H9 (cell line): ENCODE results near the gene MUTYH. TPM values are rescaled to one million over a fixed set of nuclear protein-coding genes. Genes with fewer than 3 reads are reported as not detected.

Source experiments
- DNase-seq: peaks from one replicate; pipeline ENCODE4 v3.0.0-alpha.2; 2017
- H2AFZ ChIP-seq: one replicate; pipeline ENCODE4 v1.6.1; 2013; ENCODE audit warnings: mild to moderate bottlenecking, low read length, control low read depth, moderate library complexity
- H2AK5ac ChIP-seq: 2 replicates; pipeline ENCODE4 v1.6.1; 2013; ENCODE audit warnings: low read length, control low read depth, mixed read lengths; ENCODE audit not compliant: insufficient read length
- H2BK120ac ChIP-seq: one replicate; pipeline ENCODE4 v1.6.1; 2013; ENCODE audit warnings: low read depth, mild to moderate bottlenecking, low read length, control low read depth, inconsistent platforms; ENCODE audit not compliant: poor library complexity, severe bottlenecking
- H2BK12ac ChIP-seq: 2 replicates; pipeline ENCODE4 v1.6.1; 2013; ENCODE audit warnings: low read length, control low read depth, mixed read lengths, low read depth; ENCODE audit not compliant: insufficient read length
- H2BK15ac ChIP-seq: 2 replicates; pipeline ENCODE4 v1.6.1; 2013; ENCODE audit warnings: low read depth, low read length, control low read depth
- H2BK20ac ChIP-seq: one replicate; pipeline ENCODE4 v1.6.1; 2013; ENCODE audit warnings: low read depth, mild to moderate bottlenecking, low read length, control low read depth, inconsistent platforms; ENCODE audit not compliant: poor library complexity, severe bottlenecking
- H2BK5ac ChIP-seq: 2 replicates; pipeline ENCODE4 v1.6.1; 2013; ENCODE audit warnings: low read length, control low read depth, mixed read lengths; ENCODE audit not compliant: insufficient read length
- H3K14ac ChIP-seq: 2 replicates; pipeline ENCODE4 v1.6.1; 2013; ENCODE audit warnings: low read length, control low read depth; ENCODE audit not compliant: insufficient read depth
- H3K18ac ChIP-seq: 2 replicates; pipeline ENCODE4 v1.6.1; 2013; ENCODE audit warnings: low read depth, mild to moderate bottlenecking, mixed read lengths, low read length, control low read depth; ENCODE audit not compliant: insufficient read length
- H3K23ac ChIP-seq: 2 replicates; pipeline ENCODE4 v1.6.1; 2013; ENCODE audit warnings: low read length, control low read depth, mixed read lengths, low read depth; ENCODE audit not compliant: insufficient read length
- H3K23me2 ChIP-seq: 2 replicates; pipeline ENCODE4 v1.6.1; 2013; ENCODE audit warnings: low read depth, mild to moderate bottlenecking, mixed read lengths, low read length, control low read depth; ENCODE audit not compliant: insufficient read length, poor library complexity, severe bottlenecking
- H3K27ac ChIP-seq: 2 replicates; pipeline ENCODE4 v1.5.1; 2013; ENCODE audit warnings: low read length, control low read depth, mixed read lengths, low read depth; ENCODE audit not compliant: insufficient read length
- H3K27me3 ChIP-seq: 2 replicates; pipeline ENCODE4 v1.6.1; 2013; ENCODE audit warnings: low read length, control low read depth, inconsistent platforms; ENCODE audit not compliant: insufficient read depth
- H3K4ac ChIP-seq: 2 replicates; pipeline ENCODE4 v1.6.1; 2013; ENCODE audit warnings: low read depth, mild to moderate bottlenecking, control low read depth, inconsistent platforms, low read length, moderate library complexity
- H3K4me1 ChIP-seq: 2 replicates; pipeline ENCODE4 v1.6.1; 2013; ENCODE audit warnings: low read length, control low read depth, inconsistent platforms; ENCODE audit not compliant: insufficient read depth
- H3K4me2 ChIP-seq: 2 replicates; pipeline ENCODE4 v1.6.1; 2013; ENCODE audit warnings: low read length, control low read depth, mixed read lengths; ENCODE audit not compliant: insufficient read length, insufficient read depth
- H3K56ac ChIP-seq: 2 replicates; pipeline ENCODE4 v1.6.1; 2013; ENCODE audit warnings: low read depth, mild to moderate bottlenecking, mixed read lengths, low read length, control low read depth; ENCODE audit not compliant: insufficient read length
- H3K79me1 ChIP-seq: 2 replicates; pipeline ENCODE4 v1.6.1; 2013; ENCODE audit warnings: low read depth, mild to moderate bottlenecking, moderate library complexity, low read length, control low read depth, inconsistent platforms; ENCODE audit not compliant: insufficient read depth, poor library complexity, severe bottlenecking
- H3K79me2 ChIP-seq: 2 replicates; pipeline ENCODE4 v1.6.1; 2013; ENCODE audit warnings: low read length, control low read depth, inconsistent platforms; ENCODE audit not compliant: insufficient read depth
- H3K9ac ChIP-seq: 2 replicates; pipeline ENCODE4 v1.6.1; 2013; ENCODE audit warnings: low read length, control low read depth, mixed read lengths; ENCODE audit not compliant: insufficient read length; ENCODE audit errors: extremely low read depth
- H3K9me3 ChIP-seq: one replicate; pipeline ENCODE4 v1.6.1; 2013; ENCODE audit warnings: low read depth, low read length, inconsistent platforms; ENCODE audit not compliant: control insufficient read depth
- H3T11ph ChIP-seq: one replicate; pipeline ENCODE4 v1.6.1; 2013; ENCODE audit warnings: mild to moderate bottlenecking, low read length, control low read depth, inconsistent platforms
- H4K20me1 ChIP-seq: one replicate; pipeline ENCODE4 v1.6.1; 2013; ENCODE audit not compliant: control insufficient read depth, insufficient read length, insufficient read depth
- H4K5ac ChIP-seq: 2 replicates; pipeline ENCODE4 v1.6.1; 2013; ENCODE audit warnings: low read depth, mild to moderate bottlenecking, mixed read lengths, low read length, control low read depth; ENCODE audit not compliant: insufficient read length
- H4K8ac ChIP-seq: replicated peaks from 2 replicates; pipeline ENCODE4 v1.6.1; 2013; ENCODE audit warnings: low read length, control low read depth, mixed read lengths, low read depth; ENCODE audit not compliant: insufficient read length
- H4K91ac ChIP-seq: 2 replicates; pipeline ENCODE4 v1.6.1; 2013; ENCODE audit warnings: low read depth, mild to moderate bottlenecking, moderate library complexity, mixed read lengths, low read length, control low read depth; ENCODE audit not compliant: insufficient read length
- H3K27ac Mint-ChIP-seq, 3 experiments: 2 replicates in 2 of 3; 3 replicates in 1 of 3; pipeline ENCODE4 v1.8.0; 2020 to 2021; ENCODE audit warnings: mixed read lengths in 3 of 3, mild to moderate bottlenecking in 1 of 3, moderate library complexity in 1 of 3
- H3K27me3 Mint-ChIP-seq: 2 replicates; pipeline ENCODE4 v1.8.0; 2021; ENCODE audit warnings: low read depth, mild to moderate bottlenecking, moderate library complexity, mixed read lengths
- H3K36me3 Mint-ChIP-seq, 3 experiments: 2 replicates in 2 of 3; 3 replicates in 1 of 3; pipeline ENCODE4 v1.8.0; 2020 to 2021; ENCODE audit warnings: low read depth in 3 of 3, mixed read lengths in 3 of 3; ENCODE audit not compliant: insufficient read depth in 1 of 3
- H3K4me1 Mint-ChIP-seq, 2 experiments: 2 replicates each; pipeline ENCODE4 v1.8.0; 2020; ENCODE audit warnings: mixed read lengths in 2 of 2
- H3K4me3 Mint-ChIP-seq, 2 experiments: 2 replicates in 1 of 2; 3 replicates in 1 of 2; pipeline ENCODE4 v1.8.0; 2020 to 2021; ENCODE audit warnings: mild to moderate bottlenecking in 2 of 2, mixed read lengths in 2 of 2, moderate library complexity in 1 of 2
- H3K9me3 Mint-ChIP-seq, 2 experiments: 2 replicates in 1 of 2; 3 replicates in 1 of 2; pipeline ENCODE4 v1.8.0; 2020; ENCODE audit warnings: mild to moderate bottlenecking in 2 of 2, mixed read lengths in 2 of 2, moderate library complexity in 1 of 2
- WGBS: extraction: QIAGEN DNeasy Blood & Tissue Kit; methylation state at CpG from one replicate; pipeline ENCODE4 v1.1.7; 2013; ENCODE audit warnings: missing lambda C conversion rate, low lambda C conversion rate, mixed read lengths; ENCODE audit not compliant: insufficient read length; ENCODE audit errors: extremely low coverage; 5-methylcytosine and 5-hydroxymethylcytosine counted together
- total RNA-seq: library from RNA; stranded (reverse); gene quantifications from 2 replicates; pipeline ENCODE4 v1.2.1, GENCODE V29; 2021
- TF ChIP-seq, protein P1 (sequence below): fragments of 200-600 bp; sonication (generic); conservative IDR thresholded peaks from 3 replicates; pipeline ENCODE4 v1.8.0; 2021; ENCODE audit warnings: antibody characterized with exemption, mild to moderate bottlenecking

The MUTYH gene
- total RNA-seq, 1 experiment from 2014 or later, result 52.6 TPM

GRCh38 chr1:45386219-45386618, 46.0 kb upstream of the MUTYH start:
- Histone ChIP-seq H4K8ac (no peak overlapping the region), H3K27ac (no peak overlapping the region), H2AK5ac (no peak overlapping the region), H4K5ac (no peak overlapping the region), H3K9ac (no peak overlapping the region), H2BK15ac (no peak overlapping the region), H3K23ac (no peak overlapping the region), H2AFZ (no peak overlapping the region), H3T11ph (no peak overlapping the region), H3K23me2 (no peaks in the 10 kb centered on the region), H3K4ac (no peak overlapping the region), H3K9me3 (no peaks in the 10 kb centered on the region), H3K79me1 (no peaks in the 10 kb centered on the region), H3K27me3 (no peaks in the 10 kb centered on the region), H3K4me2 (no peak overlapping the region), H3K79me2 (no peaks in the 10 kb centered on the region), H3K56ac (no peak overlapping the region), H2BK120ac (no peak overlapping the region), H2BK5ac (no peak overlapping the region), H3K4me1 (no peaks in the 10 kb centered on the region), H2BK12ac (no peak overlapping the region), H3K18ac (no peak overlapping the region), H4K20me1 (no peaks in the 10 kb centered on the region), H3K14ac (no peak overlapping the region), H4K91ac (no peak overlapping the region), H2BK20ac (no peak overlapping the region)
- no peak overlapping the region for H3K4me3 Mint-ChIP-seq
- no peaks in the 10 kb centered on the region for H3K4me1 Mint-ChIP-seq
- H3K27me3 Mint-ChIP-seq, result no peaks in the 10 kb centered on the region
- H3K27ac Mint-ChIP-seq, result no peak overlapping the region
- WGBS, result no CpG with 5 or more reads among the region's 3 CpGs
- H3K9me3 Mint-ChIP-seq, result no peaks in the 10 kb centered on the region
- no peak for DNase-seq
- TF ChIP-seq, protein P1, sequence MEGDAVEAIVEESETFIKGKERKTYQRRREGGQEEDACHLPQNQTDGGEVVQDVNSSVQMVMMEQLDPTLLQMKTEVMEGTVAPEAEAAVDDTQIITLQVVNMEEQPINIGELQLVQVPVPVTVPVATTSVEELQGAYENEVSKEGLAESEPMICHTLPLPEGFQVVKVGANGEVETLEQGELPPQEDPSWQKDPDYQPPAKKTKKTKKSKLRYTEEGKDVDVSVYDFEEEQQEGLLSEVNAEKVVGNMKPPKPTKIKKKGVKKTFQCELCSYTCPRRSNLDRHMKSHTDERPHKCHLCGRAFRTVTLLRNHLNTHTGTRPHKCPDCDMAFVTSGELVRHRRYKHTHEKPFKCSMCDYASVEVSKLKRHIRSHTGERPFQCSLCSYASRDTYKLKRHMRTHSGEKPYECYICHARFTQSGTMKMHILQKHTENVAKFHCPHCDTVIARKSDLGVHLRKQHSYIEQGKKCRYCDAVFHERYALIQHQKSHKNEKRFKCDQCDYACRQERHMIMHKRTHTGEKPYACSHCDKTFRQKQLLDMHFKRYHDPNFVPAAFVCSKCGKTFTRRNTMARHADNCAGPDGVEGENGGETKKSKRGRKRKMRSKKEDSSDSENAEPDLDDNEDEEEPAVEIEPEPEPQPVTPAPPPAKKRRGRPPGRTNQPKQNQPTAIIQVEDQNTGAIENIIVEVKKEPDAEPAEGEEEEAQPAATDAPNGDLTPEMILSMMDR, result no peak
- no peaks in the 10 kb centered on the region for H3K36me3 Mint-ChIP-seq
